Astrocyte of the cerebellum (primary cell): ENCODE measurements around the gene IFITM5.

Experiments
- DNase-seq: peaks from one replicate; pipeline ENCODE4 v3.0.0-alpha.2; 2011; ENCODE audit warnings: low read depth
- H3K4me3 ChIP-seq: 2 replicates; pipeline ENCODE4 v1.5.1; 2011; ENCODE audit warnings: mild to moderate bottlenecking, low read depth, low read length, moderate library complexity
- in situ Hi-C: cut with HindIII; loops from 2 replicates; pipeline ENCODE4 v1.10.0; 2017; ENCODE audit warnings: low sequenced_read_pairs
- TF ChIP-seq, protein P1 (sequence below): IDR thresholded peaks from 2 replicates; pipeline ENCODE4 v1.5.1; 2012; ENCODE audit warnings: low read length, low read depth, moderate library complexity, mild to moderate bottlenecking; ENCODE audit errors: missing control alignments

The IFITM5 gene

DNA sequence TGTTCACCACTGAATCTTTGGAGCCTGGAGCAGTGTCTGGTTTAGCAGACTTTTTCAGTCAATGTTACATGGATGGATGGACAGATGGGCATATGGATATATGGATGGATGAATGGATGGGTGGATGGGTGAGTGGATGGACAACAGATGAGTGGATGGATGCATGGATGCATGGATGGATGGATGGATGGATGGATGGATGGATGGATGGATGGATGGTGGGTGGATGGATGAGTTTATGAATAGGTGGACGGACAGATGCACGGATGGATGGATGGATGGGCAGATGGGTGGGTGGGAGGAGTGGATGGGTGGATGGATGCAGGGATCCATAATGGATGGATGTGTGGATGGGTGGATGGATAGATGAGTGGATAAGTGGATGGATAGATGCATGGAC, 43.5 kb downstream of the IFITM5 start:
- no peak overlapping the region for H3K4me3 ChIP-seq
- TF ChIP-seq, protein P1, sequence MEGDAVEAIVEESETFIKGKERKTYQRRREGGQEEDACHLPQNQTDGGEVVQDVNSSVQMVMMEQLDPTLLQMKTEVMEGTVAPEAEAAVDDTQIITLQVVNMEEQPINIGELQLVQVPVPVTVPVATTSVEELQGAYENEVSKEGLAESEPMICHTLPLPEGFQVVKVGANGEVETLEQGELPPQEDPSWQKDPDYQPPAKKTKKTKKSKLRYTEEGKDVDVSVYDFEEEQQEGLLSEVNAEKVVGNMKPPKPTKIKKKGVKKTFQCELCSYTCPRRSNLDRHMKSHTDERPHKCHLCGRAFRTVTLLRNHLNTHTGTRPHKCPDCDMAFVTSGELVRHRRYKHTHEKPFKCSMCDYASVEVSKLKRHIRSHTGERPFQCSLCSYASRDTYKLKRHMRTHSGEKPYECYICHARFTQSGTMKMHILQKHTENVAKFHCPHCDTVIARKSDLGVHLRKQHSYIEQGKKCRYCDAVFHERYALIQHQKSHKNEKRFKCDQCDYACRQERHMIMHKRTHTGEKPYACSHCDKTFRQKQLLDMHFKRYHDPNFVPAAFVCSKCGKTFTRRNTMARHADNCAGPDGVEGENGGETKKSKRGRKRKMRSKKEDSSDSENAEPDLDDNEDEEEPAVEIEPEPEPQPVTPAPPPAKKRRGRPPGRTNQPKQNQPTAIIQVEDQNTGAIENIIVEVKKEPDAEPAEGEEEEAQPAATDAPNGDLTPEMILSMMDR: no peak
- DNase-seq: no peak
- in situ Hi-C loops: no loop called here

DNA sequence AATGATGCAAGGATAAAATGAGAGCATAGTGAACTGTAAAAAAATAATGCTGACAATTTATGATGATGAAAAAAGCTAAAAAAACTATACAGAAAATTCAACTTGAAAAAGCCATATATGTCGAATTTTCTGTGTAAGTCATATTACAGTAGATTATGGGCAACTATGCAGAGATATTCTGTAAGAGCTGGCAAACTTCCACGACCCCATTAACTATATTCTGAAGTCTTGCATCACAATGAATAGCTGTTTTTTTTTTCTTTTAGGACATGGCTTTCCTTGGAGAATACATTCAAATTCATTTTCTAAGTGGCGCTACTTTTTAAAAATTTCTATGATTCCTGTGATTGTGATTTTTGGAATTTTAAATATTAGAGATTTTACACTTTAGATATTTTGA, 44.1 kb downstream of the IFITM5 start:
- TF ChIP-seq, protein P1: no peak
- no peak overlapping the region for H3K4me3 ChIP-seq
- in situ Hi-C loops: no loop called here
- DNase-seq: no peak

DNA sequence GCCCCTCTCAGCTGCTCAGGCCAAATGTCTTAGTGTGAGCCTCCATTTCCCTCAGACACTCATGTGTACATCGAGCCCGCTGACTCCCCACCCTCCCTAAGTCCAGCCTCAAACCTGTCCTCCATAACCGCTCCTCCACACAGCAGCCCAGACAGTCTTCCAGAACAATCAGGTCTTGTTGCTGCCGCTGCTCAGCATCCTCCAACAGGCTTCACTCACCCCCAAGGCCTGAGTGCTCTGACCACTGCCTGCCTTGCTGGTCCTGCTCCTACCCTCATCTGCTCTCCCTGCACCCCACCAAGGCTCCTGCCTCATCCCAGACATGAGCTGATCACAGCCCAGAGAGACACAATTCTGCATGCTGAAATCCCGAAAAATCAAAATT, 45.4 kb downstream of the IFITM5 start:
- no peak for DNase-seq
- TF ChIP-seq, protein P1: no peak
- no peak overlapping the region for H3K4me3 ChIP-seq
- in situ Hi-C loops: loop anchor here (5.0 kb wide), 1 partner anchor 198 kb away; the partner anchor contains the start of gene PTDSS2

DNA sequence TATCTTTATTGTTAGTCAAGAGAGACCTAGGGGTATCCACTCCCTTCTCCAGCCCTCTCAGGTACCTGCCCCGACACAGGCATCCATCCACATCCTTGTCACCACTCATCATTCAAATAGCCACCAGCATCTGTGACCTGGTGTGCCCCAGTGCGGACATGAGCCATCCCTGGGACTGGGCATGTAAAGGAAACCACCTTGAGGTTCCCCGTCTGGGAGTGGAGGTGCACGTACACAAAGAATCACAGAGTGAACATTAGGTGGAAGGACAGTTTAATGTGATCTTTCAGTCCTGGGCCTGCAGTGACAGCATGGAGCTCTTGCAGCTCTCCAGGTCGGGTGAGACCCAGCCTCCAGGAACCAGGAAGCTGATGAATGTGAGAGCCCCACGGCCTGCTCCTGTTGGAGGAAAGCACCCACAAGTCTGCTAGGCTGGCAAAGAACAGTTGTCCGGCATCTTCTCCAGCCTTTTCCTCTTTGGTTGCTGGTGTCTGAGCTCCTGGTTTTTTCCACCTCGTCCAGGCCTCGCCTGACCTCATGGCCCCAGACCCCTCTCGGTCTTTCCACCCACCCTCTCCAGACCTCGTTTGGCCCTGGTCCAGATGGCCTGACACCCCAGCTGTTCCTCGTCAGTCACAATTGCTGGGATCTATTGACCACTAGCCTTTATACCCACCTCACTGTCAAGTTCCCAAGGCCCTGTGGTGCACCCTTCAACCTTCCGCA, 46.0 kb downstream of the IFITM5 start:
- TF ChIP-seq, protein P1: no peak
- H3K4me3 ChIP-seq: no peak overlapping the region
- in situ Hi-C loops: loop anchor here (5.0 kb wide), 1 partner anchor 199 kb away; the partner anchor contains the start of gene PTDSS2
- DNase-seq: no peak

DNA sequence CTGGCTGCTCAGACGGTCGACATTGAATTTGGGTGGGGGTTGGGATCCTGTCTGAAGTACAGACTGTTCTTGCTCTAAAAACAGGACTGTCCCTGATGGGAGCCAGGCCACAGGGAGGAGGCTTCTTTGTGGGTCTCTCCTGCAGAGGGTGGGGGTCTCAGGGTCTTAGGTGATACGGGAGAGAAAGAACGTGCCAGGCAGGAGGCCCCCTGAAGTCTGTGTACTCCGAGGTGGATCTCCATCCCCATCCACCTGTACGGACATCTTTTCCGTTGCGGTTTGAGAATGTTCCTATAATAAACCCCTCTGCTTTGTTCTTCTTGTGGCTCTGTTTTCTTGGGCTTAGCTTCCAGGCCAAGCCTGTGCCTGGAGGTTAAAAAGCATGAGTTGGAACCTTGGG, 46.7 kb downstream of the IFITM5 start:
- TF ChIP-seq, protein P1: no peak
- in situ Hi-C loops: loop anchor here (5.0 kb wide), 1 partner anchor 200 kb away; the partner anchor contains the start of gene PTDSS2
- H3K4me3 ChIP-seq: no peak overlapping the region
- no peak for DNase-seq

DNA sequence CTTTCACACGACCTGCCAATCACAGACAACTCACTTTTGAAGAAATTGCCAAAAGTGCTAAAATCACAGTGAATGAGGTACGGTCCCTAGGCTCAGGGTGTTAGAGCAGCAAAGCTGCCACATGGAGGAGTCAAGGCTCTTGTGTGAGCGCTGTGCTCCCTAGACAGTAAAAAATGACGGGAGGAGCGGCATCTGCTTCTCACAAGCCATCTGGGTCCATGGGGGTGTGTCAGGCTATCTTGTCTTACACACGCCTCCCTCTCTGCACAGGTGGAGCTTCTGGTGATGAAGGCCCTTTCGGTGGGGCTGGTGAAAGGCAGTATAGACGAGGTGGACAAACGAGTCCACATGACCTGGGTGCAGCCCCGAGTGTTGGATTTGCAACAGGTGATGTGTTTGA, 47.8 kb downstream of the IFITM5 start:
- DNase-seq: no peak
- TF ChIP-seq, protein P1: no peak
- in situ Hi-C loops: loop anchor here (5.0 kb wide), 1 partner anchor 201 kb away; the partner anchor contains the start of gene PTDSS2
- H3K4me3 ChIP-seq: no peak overlapping the region
